Measurements from ENCODE around the gene GOSR1. TPM values are rescaled to one million over a fixed set of nuclear protein-coding genes. Genes with fewer than 3 reads are reported as not detected.
A peak's percentile ranks its signal among the peaks of the same experiment; 100 is the strongest.
"Not testable (repeated sequence)": the region's sequence is repeated elsewhere in the genome, so short reads cannot be mapped to it uniquely, and the experiment has no call there.

Gene GOSR1
- total RNA-seq, 2 experiments from 2014 or later, result 33.9 to 37.3 TPM

- Mint-ChIP-seq H3K9me3 (no peaks in the 10 kb centered on the region), H3K27me3 (ENCODE audit: low read depth) (no peaks in the 10 kb centered on the region), H3K27ac (no peak overlapping the region), H3K4me3 (no peak overlapping the region), H3K36me3 (ENCODE audit: low read depth) (peaks cover 12% of the 10 kb centered on the region), H3K4me1 (ENCODE audit: low read depth) (peaks cover 11% of the 10 kb centered on the region)
- intact Hi-C loops (cut with micrococcal nuclease), result no loop called here
- DNase-seq, result no peak
- CTCF ChIA-PET, result no interaction called here
Measured at GRCh38 chr17:30513346-30513745, 36.1 kb downstream of the GOSR1 start.

GRCh38 chr17:30514895-30515596, 37.8 kb downstream of the GOSR1 start:
- H3K9me3 Mint-ChIP-seq, result no peaks in the 10 kb centered on the region
- peaks cover 16% of the 10 kb centered on the region for H3K4me1 Mint-ChIP-seq (ENCODE audit: low read depth)
- H3K4me3 Mint-ChIP-seq, result no peak overlapping the region
- no peaks in the 10 kb centered on the region for H3K27me3 Mint-ChIP-seq (ENCODE audit: low read depth)
- H3K27ac Mint-ChIP-seq, result no peak overlapping the region
- CTCF ChIA-PET, result interaction anchor here (1.0 kb wide), 1 partner anchor 279 kb away, joined by 3 read pairs; no protein-coding TSS in a partner anchor
- no peak for DNase-seq
- intact Hi-C loops (cut with micrococcal nuclease), result no loop called here
- peaks cover 14% of the 10 kb centered on the region for H3K36me3 Mint-ChIP-seq (ENCODE audit: low read depth)

- H3K27me3 Mint-ChIP-seq (ENCODE audit: low read depth), result no peaks in the 10 kb centered on the region
- no peak for DNase-seq
- intact Hi-C loops (cut with micrococcal nuclease), result no loop called here
- CTCF ChIA-PET, result interaction anchor here (0.7 kb wide), 1 partner anchor 8 kb away, joined by 3 read pairs; no protein-coding TSS in a partner anchor
- H3K36me3 Mint-ChIP-seq (ENCODE audit: low read depth), result peaks cover 32% of the 10 kb centered on the region
- H3K4me3 Mint-ChIP-seq, result no peak overlapping the region
- no peaks in the 10 kb centered on the region for H3K9me3 Mint-ChIP-seq
- H3K4me1 Mint-ChIP-seq (ENCODE audit: low read depth), result peaks cover 30% of the 10 kb centered on the region
- H3K27ac Mint-ChIP-seq, result peak overlapping the region; percentile 16
Measured at GRCh38 chr17:30517786-30518185, 40.6 kb downstream of the GOSR1 start.

DNA sequence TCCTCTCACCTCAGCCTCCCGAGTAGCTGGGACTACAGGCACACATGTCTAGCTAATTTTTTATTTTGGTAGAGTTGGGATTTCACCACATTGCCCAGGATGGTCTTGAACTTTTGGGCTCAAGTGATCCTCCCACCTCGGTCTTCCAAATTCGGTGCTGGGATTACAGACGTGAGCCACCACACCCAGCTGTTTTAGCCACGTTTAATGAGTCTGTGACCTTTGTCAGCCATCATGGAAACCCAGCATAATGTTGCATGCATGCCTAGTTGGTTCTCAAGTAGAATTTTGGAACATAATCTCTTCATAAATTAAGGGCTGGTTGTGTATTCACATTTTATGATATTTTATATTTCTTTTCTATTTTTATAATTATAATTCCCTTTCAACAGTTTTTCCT, 42.0 kb downstream of the GOSR1 start:
- Mint-ChIP-seq H3K4me1 (ENCODE audit: low read depth) (peaks cover 29% of the 10 kb centered on the region), H3K27ac (no peak overlapping the region), H3K36me3 (ENCODE audit: low read depth) (peaks cover 34% of the 10 kb centered on the region), H3K9me3 (no peaks in the 10 kb centered on the region), H3K27me3 (ENCODE audit: low read depth) (no peaks in the 10 kb centered on the region), H3K4me3 (no peak overlapping the region)
- intact Hi-C loops (cut with micrococcal nuclease), result no loop called here
- CTCF ChIA-PET, result no interaction called here
- no peak for DNase-seq

- no peak for DNase-seq
- Mint-ChIP-seq H3K9me3 (no peaks in the 10 kb centered on the region), H3K4me3 (no peak overlapping the region), H3K36me3 (ENCODE audit: low read depth) (peaks cover 34% of the 10 kb centered on the region), H3K27me3 (ENCODE audit: low read depth) (no peaks in the 10 kb centered on the region), H3K27ac (peak overlapping the region; percentile 28), H3K4me1 (ENCODE audit: low read depth) (peaks cover 32% of the 10 kb centered on the region)
- CTCF ChIA-PET, result no interaction called here
- intact Hi-C loops (cut with micrococcal nuclease), result no loop called here
Measured at GRCh38 chr17:30519707-30520106, 42.5 kb downstream of the GOSR1 start.

DNA sequence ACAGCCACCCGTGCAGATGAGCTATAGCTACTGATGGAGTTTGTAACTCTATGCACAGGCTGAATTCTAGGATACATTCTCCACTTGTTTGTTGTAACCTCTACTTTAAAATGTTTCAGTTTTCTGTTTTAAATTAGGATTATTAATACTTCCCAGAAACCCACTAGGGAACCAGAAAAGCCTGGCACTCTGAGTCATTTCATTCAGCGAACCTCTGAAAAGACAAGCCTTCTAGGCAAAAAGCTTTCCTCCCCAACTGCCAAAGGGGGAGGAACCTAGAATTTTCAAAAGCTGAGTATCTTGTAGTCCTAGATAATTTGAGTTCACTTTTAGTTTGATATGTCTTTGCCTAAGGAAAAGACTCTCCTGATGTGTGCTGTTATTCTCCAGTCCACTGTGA, 43.2 kb downstream of the GOSR1 start:
- DNase-seq, result no peak
- H3K27ac Mint-ChIP-seq, result peak overlapping the region; percentile 56

GRCh38 chr17:30520882-30521281, 43.7 kb downstream of the GOSR1 start:
- no peaks in the 10 kb centered on the region for H3K9me3 Mint-ChIP-seq
- peaks cover 32% of the 10 kb centered on the region for H3K36me3 Mint-ChIP-seq (ENCODE audit: low read depth)
- DNase-seq, result no peak
- no peak overlapping the region for H3K4me3 Mint-ChIP-seq
- peaks cover 32% of the 10 kb centered on the region for H3K4me1 Mint-ChIP-seq (ENCODE audit: low read depth)
- CTCF ChIA-PET, result no interaction called here
- H3K27ac Mint-ChIP-seq, result peak overlapping the region; percentile 61
- no peaks in the 10 kb centered on the region for H3K27me3 Mint-ChIP-seq (ENCODE audit: low read depth)
- intact Hi-C loops (cut with micrococcal nuclease), result no loop called here

More for the DNA sequence above, 43.2 kb downstream of the GOSR1 start:
- CTCF ChIA-PET, result no interaction called here
- H3K4me1 Mint-ChIP-seq (ENCODE audit: low read depth), result peaks cover 32% of the 10 kb centered on the region
- intact Hi-C loops (cut with micrococcal nuclease), result no loop called here
- H3K4me3 Mint-ChIP-seq, result no peak overlapping the region
- H3K9me3 Mint-ChIP-seq, result no peaks in the 10 kb centered on the region
- no peaks in the 10 kb centered on the region for H3K27me3 Mint-ChIP-seq (ENCODE audit: low read depth)
- peaks cover 34% of the 10 kb centered on the region for H3K36me3 Mint-ChIP-seq (ENCODE audit: low read depth)

DNA sequence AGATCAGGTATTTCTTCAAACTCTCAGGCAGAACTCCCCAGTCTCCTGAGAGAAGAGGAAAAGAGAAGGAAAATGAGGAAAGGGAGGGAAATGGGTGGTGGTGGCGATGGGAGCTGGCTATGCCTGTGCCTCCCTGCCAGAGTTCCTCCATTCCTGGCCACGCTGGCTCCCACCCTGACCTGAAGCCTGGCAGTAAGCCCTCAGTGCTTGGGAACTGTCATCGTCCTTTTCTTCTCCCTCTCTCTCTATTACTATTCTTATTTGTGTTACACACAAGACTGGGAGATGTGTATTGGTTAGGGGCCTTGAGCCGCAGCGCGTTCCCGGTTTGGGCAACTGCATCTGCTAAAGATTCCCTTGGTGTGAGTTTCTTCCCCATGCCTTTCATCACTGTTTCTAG, 44.6 kb downstream of the GOSR1 start:
- H3K36me3 Mint-ChIP-seq (ENCODE audit: low read depth), result peaks cover 32% of the 10 kb centered on the region
- peaks cover 32% of the 10 kb centered on the region for H3K4me1 Mint-ChIP-seq (ENCODE audit: low read depth)
- no peak overlapping the region for H3K4me3 Mint-ChIP-seq
- no peak for DNase-seq
- no peaks in the 10 kb centered on the region for H3K9me3 Mint-ChIP-seq
- no peak overlapping the region for H3K27ac Mint-ChIP-seq
- intact Hi-C loops (cut with micrococcal nuclease), result no loop called here
- CTCF ChIA-PET, result no interaction called here
- H3K27me3 Mint-ChIP-seq (ENCODE audit: low read depth), result no peaks in the 10 kb centered on the region

GRCh38 chr17:30523236-30523635, 46.0 kb downstream of the GOSR1 start:
- CTCF ChIA-PET; H3K27ac Mint-ChIP-seq; H3K9me3 Mint-ChIP-seq; H3K27me3 Mint-ChIP-seq (ENCODE audit: low read depth); DNase-seq; intact Hi-C loops (cut with micrococcal nuclease); H3K4me3 Mint-ChIP-seq: not testable (repeated sequence)
- Mint-ChIP-seq H3K36me3 (ENCODE audit: low read depth) (peaks cover 30% of the 10 kb centered on the region), H3K4me1 (ENCODE audit: low read depth) (peaks cover 24% of the 10 kb centered on the region)

- CTCF ChIA-PET, result no interaction called here
- intact Hi-C loops (cut with micrococcal nuclease), result no loop called here
Measured at GRCh38 chr17:30524847-30525246, 47.6 kb downstream of the GOSR1 start.

GRCh38 chr17:30526401-30526800, 49.2 kb downstream of the GOSR1 start:
- DNase-seq, result no peak
- Mint-ChIP-seq H3K9me3 (no peaks in the 10 kb centered on the region), H3K27ac (no peak overlapping the region), H3K27me3 (ENCODE audit: low read depth) (no peaks in the 10 kb centered on the region), H3K36me3 (ENCODE audit: low read depth) (peaks cover 20% of the 10 kb centered on the region), H3K4me3 (no peak overlapping the region), H3K4me1 (ENCODE audit: low read depth) (peaks cover 7% of the 10 kb centered on the region)
- CTCF ChIA-PET, result interaction anchor here (0.6 kb wide), 1 partner anchor 8 kb away, joined by 3 read pairs; no protein-coding TSS in a partner anchor
- intact Hi-C loops (cut with micrococcal nuclease), result no loop called here

More at GRCh38 chr17:30524847-30525246, 47.6 kb downstream of the GOSR1 start:
- DNase-seq, result no peak
- Mint-ChIP-seq H3K27me3 (ENCODE audit: low read depth) (no peaks in the 10 kb centered on the region), H3K27ac (no peak overlapping the region), H3K36me3 (ENCODE audit: low read depth) (peaks cover 28% of the 10 kb centered on the region), H3K4me1 (ENCODE audit: low read depth) (peaks cover 20% of the 10 kb centered on the region), H3K4me3 (no peak overlapping the region), H3K9me3 (no peaks in the 10 kb centered on the region)

DNA sequence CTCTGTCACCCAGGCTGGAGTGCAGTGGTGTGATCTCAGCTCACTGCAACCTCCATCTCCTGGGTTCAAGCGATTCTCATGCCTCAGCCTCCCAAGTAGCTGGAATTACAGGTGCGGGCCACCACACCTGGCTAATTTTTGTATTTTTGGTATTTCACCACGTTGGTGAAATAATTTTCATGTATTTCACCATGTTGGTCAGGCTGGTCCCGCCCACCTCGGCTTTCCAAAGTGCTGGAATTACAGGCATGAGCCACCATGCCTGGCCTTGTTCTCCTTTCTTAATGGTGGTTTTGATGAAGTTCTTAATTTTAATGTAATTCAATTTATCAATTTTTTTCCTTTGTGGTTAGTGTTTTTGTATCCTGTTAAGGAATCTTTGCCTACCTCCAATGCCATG, 51.5 kb downstream of the GOSR1 start:
- DNase-seq; intact Hi-C loops (cut with micrococcal nuclease); H3K9me3 Mint-ChIP-seq; H3K27ac Mint-ChIP-seq; H3K36me3 Mint-ChIP-seq (ENCODE audit: low read depth); H3K27me3 Mint-ChIP-seq (ENCODE audit: low read depth); H3K4me1 Mint-ChIP-seq (ENCODE audit: low read depth); H3K4me3 Mint-ChIP-seq: not testable (repeated sequence)
- CTCF ChIA-PET, result interaction anchor here (0.8 kb wide), 1 partner anchor 351 kb away, joined by 3 read pairs; no protein-coding TSS in a partner anchor

DNA sequence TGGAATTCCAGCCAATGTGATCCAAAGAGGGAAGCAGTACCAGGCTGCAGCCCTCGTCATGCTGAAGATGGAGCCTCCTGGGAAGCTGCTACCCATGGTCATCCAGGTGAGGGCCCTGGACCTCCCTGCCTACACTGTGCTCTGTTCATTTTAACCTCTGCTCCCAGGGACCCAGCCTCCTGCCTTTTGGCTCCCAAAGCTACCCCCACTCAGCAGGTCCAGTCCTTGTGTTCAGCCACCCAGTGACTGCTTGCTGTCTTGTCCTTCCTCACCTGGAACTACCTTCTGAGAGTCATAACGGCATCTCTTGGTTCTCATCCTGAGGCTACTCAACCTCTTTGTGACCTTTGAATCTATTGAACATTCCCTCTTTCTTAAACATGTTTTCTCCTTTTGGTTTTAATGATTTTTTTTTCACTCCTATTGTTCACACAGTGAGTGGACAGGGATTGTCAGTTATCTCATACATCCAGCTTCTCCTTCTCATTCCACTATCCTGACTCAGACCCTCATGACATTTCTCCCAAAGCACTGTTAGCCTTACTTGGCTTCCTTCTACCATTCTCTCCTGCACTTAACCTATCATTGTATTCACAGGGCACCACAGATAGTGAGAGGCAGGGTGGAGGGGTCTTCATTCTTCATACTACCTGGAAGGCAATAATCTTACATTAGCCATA, 53.3 kb downstream of the GOSR1 start:
- no peak overlapping the region for H3K27ac Mint-ChIP-seq
- CTCF ChIA-PET, result interaction anchor here (0.9 kb wide), 1 partner anchor 9 kb away, joined by 3 read pairs; no protein-coding TSS in a partner anchor
- H3K9me3 Mint-ChIP-seq, result no peaks in the 10 kb centered on the region
- no peaks in the 10 kb centered on the region for H3K36me3 Mint-ChIP-seq (ENCODE audit: low read depth)
- no peaks in the 10 kb centered on the region for H3K4me1 Mint-ChIP-seq (ENCODE audit: low read depth)
- intact Hi-C loops (cut with micrococcal nuclease), result no loop called here
- DNase-seq, result no peak
- H3K4me3 Mint-ChIP-seq, result no peak overlapping the region
- no peaks in the 10 kb centered on the region for H3K27me3 Mint-ChIP-seq (ENCODE audit: low read depth)

Measured in activated naive CD4-positive, alpha-beta T cell treated with anti-CD3 and anti-CD28 coated beads for 36 hours (primary cell).